Glutamatergic neuron (in vitro differentiated cells): Measurements from ENCODE around the gene ZCCHC2. TPM values are rescaled to one million over a fixed set of nuclear protein-coding genes. Genes with fewer than 3 reads are reported as not detected.

Experiments
- DNase-seq: peaks from one replicate; pipeline ENCODE4 v3.0.0; 2022
- H3K27ac Mint-ChIP-seq: one replicate; pipeline ENCODE4 v1.8.0; 2020; ENCODE audit warnings: mild to moderate bottlenecking, mixed read lengths, inconsistent platforms; ENCODE audit not compliant: unreplicated experiment
- H3K27me3 Mint-ChIP-seq: one replicate; pipeline ENCODE4 v1.8.0; 2020; ENCODE audit warnings: mild to moderate bottlenecking, moderate library complexity, mixed read lengths, inconsistent platforms; ENCODE audit not compliant: unreplicated experiment
- H3K36me3 Mint-ChIP-seq: one replicate; pipeline ENCODE4 v1.8.0; 2020; ENCODE audit warnings: mild to moderate bottlenecking, mixed read lengths, inconsistent platforms; ENCODE audit not compliant: unreplicated experiment
- H3K4me1 Mint-ChIP-seq: one replicate; pipeline ENCODE4 v1.8.0; 2020; ENCODE audit warnings: mild to moderate bottlenecking, low read depth, mixed read lengths, inconsistent platforms; ENCODE audit not compliant: unreplicated experiment
- H3K4me3 Mint-ChIP-seq: one replicate; pipeline ENCODE4 v1.8.0; 2020; ENCODE audit warnings: mild to moderate bottlenecking, mixed read lengths, inconsistent platforms; ENCODE audit not compliant: unreplicated experiment
- H3K9me3 Mint-ChIP-seq: one replicate; pipeline ENCODE4 v1.8.0; 2020; ENCODE audit warnings: mild to moderate bottlenecking, moderate library complexity, mixed read lengths, inconsistent platforms; ENCODE audit not compliant: unreplicated experiment
- total RNA-seq: library from RNA; stranded (reverse); fragmentation: NEBNext Ultra II Directional; extraction: Animal tissue kit (Norgen Biotek cat#: 25700); gene quantifications from one replicate; pipeline ENCODE4 v1.2.1, GENCODE V29; 2021; ENCODE audit not compliant: unreplicated experiment
- TF ChIP-seq, protein P1 (sequence below): fragments of 200-600 bp; sonication (generic); IDR thresholded peaks from one replicate; pipeline ENCODE4 v1.5.0; 2021; ENCODE audit not compliant: partially characterized antibody, unreplicated experiment

Gene ZCCHC2
- total RNA-seq, 1 donor from 2014 or later: 9.9 TPM

DNA sequence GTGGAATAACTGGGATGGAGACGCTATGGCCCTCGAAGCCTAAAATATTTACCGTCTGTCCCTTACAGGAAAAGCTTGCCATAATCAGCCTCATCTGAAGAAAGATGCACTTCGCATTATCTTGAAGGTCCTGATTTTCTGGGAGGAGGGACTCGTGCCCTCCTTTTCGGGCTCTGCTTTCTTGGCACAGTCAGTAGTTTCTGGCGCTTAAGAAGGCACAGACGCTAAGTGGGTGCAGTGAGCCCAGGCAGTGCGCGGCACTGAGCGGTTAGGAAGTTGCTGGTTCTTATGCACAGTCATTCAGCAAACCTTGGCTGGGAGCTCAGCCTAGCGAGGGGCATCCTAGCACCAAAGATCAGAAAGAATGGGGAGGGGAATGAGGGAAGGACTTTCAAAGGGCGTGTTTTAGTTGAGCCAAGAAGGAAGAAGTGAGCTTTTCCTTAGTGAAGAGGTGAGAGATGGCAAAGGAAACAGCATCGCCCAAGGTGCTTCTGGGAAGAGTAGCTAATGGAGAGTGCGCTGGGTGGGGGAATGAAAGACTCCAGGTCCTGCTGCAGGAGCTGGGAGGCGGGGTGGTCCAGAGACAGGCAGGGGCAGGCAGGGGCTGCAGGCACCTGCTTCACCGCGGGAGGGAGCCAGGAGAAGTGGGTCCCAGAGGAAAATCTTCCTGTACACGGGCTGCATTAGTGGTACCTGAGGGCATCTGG is 64.1 kb downstream of the ZCCHC2 start:
- DNase-seq: no peak
- Mint-ChIP-seq H3K36me3 (no peaks in the 10 kb centered on the region), H3K9me3 (peaks cover under 1% of the 10 kb centered on the region), H3K27ac (no peak overlapping the region), H3K4me3 (no peak overlapping the region), H3K27me3 (no peaks in the 10 kb centered on the region), H3K4me1 (peaks cover 10% of the 10 kb centered on the region)
- TF ChIP-seq, protein P1, sequence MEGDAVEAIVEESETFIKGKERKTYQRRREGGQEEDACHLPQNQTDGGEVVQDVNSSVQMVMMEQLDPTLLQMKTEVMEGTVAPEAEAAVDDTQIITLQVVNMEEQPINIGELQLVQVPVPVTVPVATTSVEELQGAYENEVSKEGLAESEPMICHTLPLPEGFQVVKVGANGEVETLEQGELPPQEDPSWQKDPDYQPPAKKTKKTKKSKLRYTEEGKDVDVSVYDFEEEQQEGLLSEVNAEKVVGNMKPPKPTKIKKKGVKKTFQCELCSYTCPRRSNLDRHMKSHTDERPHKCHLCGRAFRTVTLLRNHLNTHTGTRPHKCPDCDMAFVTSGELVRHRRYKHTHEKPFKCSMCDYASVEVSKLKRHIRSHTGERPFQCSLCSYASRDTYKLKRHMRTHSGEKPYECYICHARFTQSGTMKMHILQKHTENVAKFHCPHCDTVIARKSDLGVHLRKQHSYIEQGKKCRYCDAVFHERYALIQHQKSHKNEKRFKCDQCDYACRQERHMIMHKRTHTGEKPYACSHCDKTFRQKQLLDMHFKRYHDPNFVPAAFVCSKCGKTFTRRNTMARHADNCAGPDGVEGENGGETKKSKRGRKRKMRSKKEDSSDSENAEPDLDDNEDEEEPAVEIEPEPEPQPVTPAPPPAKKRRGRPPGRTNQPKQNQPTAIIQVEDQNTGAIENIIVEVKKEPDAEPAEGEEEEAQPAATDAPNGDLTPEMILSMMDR: no peak

DNA sequence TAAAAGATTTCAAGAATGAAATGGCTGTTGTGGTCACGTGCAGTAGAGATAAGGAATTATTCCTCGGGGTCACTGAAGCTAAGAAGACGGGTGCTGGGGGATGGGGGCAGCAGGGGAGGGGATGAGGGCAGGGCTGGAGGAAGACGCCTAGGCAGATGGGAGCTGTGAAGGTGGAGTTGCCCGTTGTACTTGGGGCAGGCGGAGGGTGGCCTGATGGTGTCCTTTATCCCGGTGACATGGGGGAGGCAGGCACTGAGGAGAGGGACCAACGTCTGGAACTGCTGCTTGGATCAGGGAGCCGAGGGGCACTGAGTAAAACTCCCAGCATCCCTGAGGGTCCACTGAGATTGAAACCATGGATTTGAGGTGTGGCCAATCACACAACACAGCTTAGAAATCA is 64.9 kb downstream of the ZCCHC2 start:
- H3K4me1 Mint-ChIP-seq: peaks cover 10% of the 10 kb centered on the region
- peaks cover 7% of the 10 kb centered on the region for H3K36me3 Mint-ChIP-seq
- no peak for DNase-seq
- H3K27me3 Mint-ChIP-seq: no peaks in the 10 kb centered on the region
- H3K27ac Mint-ChIP-seq: no peak overlapping the region
- no peak overlapping the region for H3K4me3 Mint-ChIP-seq
- peaks cover 3% of the 10 kb centered on the region for H3K9me3 Mint-ChIP-seq
- TF ChIP-seq, protein P1: no peak

DNA sequence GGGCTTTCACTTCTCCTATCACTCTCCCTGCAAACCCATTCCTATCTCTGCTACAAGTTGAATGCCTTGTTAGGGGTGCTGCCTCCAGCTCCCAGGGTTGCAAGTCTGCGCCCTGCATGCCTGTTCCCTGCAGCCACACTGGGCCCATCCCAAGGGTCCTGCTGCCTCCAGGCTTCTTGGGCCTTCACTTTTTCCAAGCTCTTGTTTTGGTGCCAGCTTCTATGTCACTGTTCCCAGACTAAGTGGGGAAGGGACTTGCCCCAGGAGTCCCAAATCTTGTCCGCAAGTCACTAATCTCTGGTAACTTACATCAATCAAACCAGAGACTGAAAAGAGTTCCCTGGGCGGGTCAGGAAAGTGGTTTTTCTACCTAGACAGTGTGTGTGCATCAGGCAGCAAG is 65.4 kb downstream of the ZCCHC2 start:
- Mint-ChIP-seq H3K9me3 (peaks cover 5% of the 10 kb centered on the region), H3K36me3 (peaks cover 7% of the 10 kb centered on the region), H3K4me1 (peaks cover 10% of the 10 kb centered on the region), H3K27me3 (no peaks in the 10 kb centered on the region), H3K27ac (no peak overlapping the region), H3K4me3 (no peak overlapping the region)
- no peak for DNase-seq
- TF ChIP-seq, protein P1: no peak

DNA sequence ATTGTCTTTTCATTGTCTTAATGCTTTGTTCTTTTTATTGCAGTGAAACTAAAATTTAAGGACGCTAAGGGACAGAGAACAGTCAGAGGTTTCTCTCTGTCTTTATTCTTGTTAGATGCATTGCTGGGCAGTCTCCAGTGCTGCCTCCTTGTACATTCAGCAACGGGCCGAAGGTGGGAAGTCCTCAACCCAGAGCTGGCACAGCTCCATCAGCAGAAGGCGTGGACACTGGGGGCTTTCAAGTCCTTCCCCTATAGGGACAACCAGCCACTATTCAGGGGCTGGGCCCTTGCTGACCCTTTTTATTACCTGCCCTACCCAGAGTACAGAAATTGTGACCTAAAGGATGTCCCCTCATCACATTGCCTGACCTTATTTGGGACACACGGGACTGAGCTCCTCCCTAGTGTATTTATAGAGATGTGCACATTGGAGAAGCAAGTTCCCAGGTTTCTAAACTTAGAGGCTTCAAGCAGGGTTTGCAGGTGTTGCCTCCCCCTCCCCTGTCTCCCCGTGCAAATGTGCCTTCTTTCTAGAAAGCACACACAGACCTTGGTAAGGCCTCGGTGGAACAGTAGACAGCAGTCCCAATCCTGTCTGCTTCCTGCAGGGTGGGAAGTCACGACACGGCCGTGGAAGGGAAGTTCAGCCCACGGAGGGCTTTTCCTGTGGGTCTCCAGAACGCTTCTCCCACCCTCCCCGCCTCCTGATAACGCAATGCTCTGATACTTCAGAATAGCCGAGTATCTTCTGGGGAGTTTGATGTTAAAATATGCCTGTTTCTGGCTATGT is 68.2 kb downstream of the ZCCHC2 start:
- TF ChIP-seq, protein P1: no peak
- peaks cover 7% of the 10 kb centered on the region for H3K36me3 Mint-ChIP-seq
- no peak overlapping the region for H3K27ac Mint-ChIP-seq
- H3K4me3 Mint-ChIP-seq: no peak overlapping the region
- DNase-seq: no peak
- H3K9me3 Mint-ChIP-seq: peaks cover 5% of the 10 kb centered on the region
- H3K4me1 Mint-ChIP-seq: no peaks in the 10 kb centered on the region
- peaks cover 2% of the 10 kb centered on the region for H3K27me3 Mint-ChIP-seq
